ENCODE measurements around the gene RNU7-1. TPM values are rescaled to one million over a fixed set of nuclear protein-coding genes. Genes with fewer than 3 reads are reported as not detected.
A peak's percentile ranks its signal among the peaks of the same experiment; 100 is the strongest.

Gene RNU7-1
- total and polyA plus RNA-seq, 2 donors (not counting 1 experiment from before 2014, with no cell fraction given), result not detected

DNA sequence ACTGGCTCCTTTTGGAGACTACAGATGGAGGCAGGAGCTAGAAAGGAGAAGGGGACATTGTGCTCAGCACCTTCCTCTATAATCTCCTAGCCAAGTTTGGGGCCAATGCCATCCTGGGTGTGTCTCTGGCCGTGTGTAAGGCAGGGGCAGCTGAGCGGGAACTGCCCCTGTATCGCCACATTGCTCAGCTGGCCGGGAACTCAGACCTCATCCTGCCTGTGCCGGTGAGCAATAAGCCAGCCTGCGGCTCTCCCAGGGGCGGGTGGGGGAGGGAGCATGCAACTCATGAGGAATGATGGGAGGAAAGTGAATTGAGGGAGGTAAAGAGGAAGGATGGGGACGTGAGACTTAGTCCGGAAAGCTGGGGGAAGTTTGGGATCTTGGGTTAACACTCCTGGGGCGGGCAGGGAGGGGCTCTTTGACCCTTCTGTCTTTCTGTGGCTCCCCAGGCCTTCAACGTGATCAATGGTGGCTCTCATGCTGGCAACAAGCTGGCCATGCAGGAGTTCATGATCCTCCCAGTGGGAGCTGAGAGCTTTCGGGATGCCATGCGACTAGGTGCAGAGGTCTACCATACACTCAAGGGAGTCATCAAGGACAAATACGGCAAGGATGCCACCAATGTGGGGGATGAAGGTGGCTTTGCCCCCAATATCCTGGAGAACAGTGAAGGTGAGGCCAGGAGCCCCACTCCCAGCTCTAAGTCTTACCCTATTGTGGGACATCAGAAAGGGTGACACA is 26.0 kb upstream of the RNU7-1 start:
- H3K36me3 ChIP-seq (replicated peaks in 1 of 2; ENCODE audit: control extremely low read depth in 1 of 2, control insufficient read depth in 1 of 2, extremely low read depth in 1 of 2, insufficient read depth in 2 of 2, low read length in 1 of 2), result peaks cover 0 to 4% of the 10 kb centered on the region in 2 experiments
- no peak overlapping the region for H2AFZ ChIP-seq (ENCODE audit: insufficient read depth, low read depth, low read length, poor library complexity, severe bottlenecking)
- no peaks in the 10 kb centered on the region for H4K20me1 ChIP-seq (ENCODE audit: control insufficient read depth, insufficient read depth, low read length, poor library complexity, severe bottlenecking)
- H3K4me1 ChIP-seq (ENCODE audit: control insufficient read depth in 2 of 2, insufficient read depth in 2 of 2, low read length in 2 of 2), result peaks cover 24 to 35% of the 10 kb centered on the region in 2 donors
- H3K27ac ChIP-seq (ENCODE audit: low read length in 2 of 2), result no peak overlapping the region
- no peak overlapping the region for H3K9ac ChIP-seq (ENCODE audit: low read length)
- TF ChIP-seq, protein P1, sequence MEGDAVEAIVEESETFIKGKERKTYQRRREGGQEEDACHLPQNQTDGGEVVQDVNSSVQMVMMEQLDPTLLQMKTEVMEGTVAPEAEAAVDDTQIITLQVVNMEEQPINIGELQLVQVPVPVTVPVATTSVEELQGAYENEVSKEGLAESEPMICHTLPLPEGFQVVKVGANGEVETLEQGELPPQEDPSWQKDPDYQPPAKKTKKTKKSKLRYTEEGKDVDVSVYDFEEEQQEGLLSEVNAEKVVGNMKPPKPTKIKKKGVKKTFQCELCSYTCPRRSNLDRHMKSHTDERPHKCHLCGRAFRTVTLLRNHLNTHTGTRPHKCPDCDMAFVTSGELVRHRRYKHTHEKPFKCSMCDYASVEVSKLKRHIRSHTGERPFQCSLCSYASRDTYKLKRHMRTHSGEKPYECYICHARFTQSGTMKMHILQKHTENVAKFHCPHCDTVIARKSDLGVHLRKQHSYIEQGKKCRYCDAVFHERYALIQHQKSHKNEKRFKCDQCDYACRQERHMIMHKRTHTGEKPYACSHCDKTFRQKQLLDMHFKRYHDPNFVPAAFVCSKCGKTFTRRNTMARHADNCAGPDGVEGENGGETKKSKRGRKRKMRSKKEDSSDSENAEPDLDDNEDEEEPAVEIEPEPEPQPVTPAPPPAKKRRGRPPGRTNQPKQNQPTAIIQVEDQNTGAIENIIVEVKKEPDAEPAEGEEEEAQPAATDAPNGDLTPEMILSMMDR (IDR thresholded peaks at IDR 0.05), result no peak
- TF ChIP-seq EZH2 (IDR thresholded peaks at IDR 0.05; ENCODE audit: borderline replicate concordance, insufficient read depth, low read depth, low read length, poor library complexity, severe bottlenecking), result no peak
- H3K27me3 Mint-ChIP-seq, result no peaks in the 10 kb centered on the region
- H3K9me3 Mint-ChIP-seq (ENCODE audit: insufficient read depth), result no peaks in the 10 kb centered on the region
- ATAC-seq (ENCODE audit: low read depth) (no peak), DNase-seq (no peak)
- H3K27ac Mint-ChIP-seq, result no peak overlapping the region
- H3K4me3 ChIP-seq (ENCODE audit: control extremely low read depth in 1 of 5, extremely low read depth in 1 of 5, insufficient read depth in 1 of 5, low read depth in 2 of 5, low read length in 4 of 5), result no peak overlapping the region
- ChIA-PET POLR2A (interaction anchor here (0.5 kb wide), 1 partner anchor 213 kb away, joined by 4 read pairs; no protein-coding TSS in a partner anchor), CTCF (interaction anchor here (1.3 kb wide), 1 partner anchor 10 kb away, joined by 3 read pairs; no protein-coding TSS in a partner anchor)
- no peaks in the 10 kb centered on the region for H3K79me2 ChIP-seq (ENCODE audit: control insufficient read depth, insufficient read depth, low read length)
- no peak overlapping the region for H3K4me3 Mint-ChIP-seq
- whole genome bisulfite sequencing (ENCODE audit: insufficient coverage), result 88% methylated on average over 11 of the region's 14 CpGs
- intact Hi-C loops (cut with micrococcal nuclease), result no loop called here
- H3K27me3 ChIP-seq (replicated peaks in 1 of 4; ENCODE audit: control extremely low read depth in 1 of 4, control insufficient read depth in 3 of 4, insufficient read depth in 4 of 4, low read length in 3 of 4), result peaks cover 0 to 10% (median 1%) of the 10 kb centered on the region in 4 experiments
- no peak overlapping the region for H3K4me2 ChIP-seq (replicated peaks; ENCODE audit: low read depth, low read length, poor library complexity, severe bottlenecking)
- peaks cover 39% of the 10 kb centered on the region for H3K4me1 Mint-ChIP-seq
- H3K9me3 ChIP-seq (ENCODE audit: control extremely low read depth in 1 of 3, control insufficient read depth in 2 of 3, insufficient read depth in 1 of 3, low read length in 2 of 3), result peaks cover 0 to 3% (median 0%) of the 10 kb centered on the region in 3 donors

DNA sequence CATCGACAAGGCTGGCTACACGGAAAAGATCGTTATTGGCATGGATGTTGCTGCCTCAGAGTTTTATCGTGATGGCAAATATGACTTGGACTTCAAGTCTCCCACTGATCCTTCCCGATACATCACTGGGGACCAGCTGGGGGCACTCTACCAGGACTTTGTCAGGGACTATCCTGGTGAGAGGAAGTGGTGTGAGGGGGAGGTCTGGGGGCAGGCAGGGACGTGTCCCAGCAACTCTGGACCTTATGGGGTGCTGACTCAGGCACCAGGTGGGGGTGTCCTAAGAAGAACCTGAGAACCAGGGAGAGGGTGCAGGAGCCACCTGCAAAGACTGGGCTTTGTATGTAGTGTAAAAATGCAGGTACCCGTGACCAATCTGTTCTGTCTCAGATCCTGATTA is 24.0 kb upstream of the RNU7-1 start:
- Histone ChIP-seq H4K20me1 (ENCODE audit: control insufficient read depth, insufficient read depth, low read length, poor library complexity, severe bottlenecking) (no peaks in the 10 kb centered on the region), H3K27me3 (replicated peaks in 1 of 4; ENCODE audit: control extremely low read depth in 1 of 4, control insufficient read depth in 3 of 4, insufficient read depth in 4 of 4, low read length in 3 of 4) (peaks cover 0 to 7% (median 0%) of the 10 kb centered on the region in 4 experiments), H3K4me1 (ENCODE audit: control insufficient read depth in 2 of 2, insufficient read depth in 2 of 2, low read length in 2 of 2) (peaks cover 37 to 46% of the 10 kb centered on the region in 2 donors), H3K36me3 (replicated peaks in 1 of 2; ENCODE audit: control extremely low read depth in 1 of 2, control insufficient read depth in 1 of 2, extremely low read depth in 1 of 2, insufficient read depth in 2 of 2, low read length in 1 of 2) (peaks cover 0 to 4% of the 10 kb centered on the region in 2 experiments), H3K27ac (ENCODE audit: low read length in 2 of 2) (no peak overlapping the region), H2AFZ (ENCODE audit: insufficient read depth, low read depth, low read length, poor library complexity, severe bottlenecking) (no peak overlapping the region), H3K4me2 (replicated peaks; ENCODE audit: low read depth, low read length, poor library complexity, severe bottlenecking) (no peak overlapping the region), H3K9ac (ENCODE audit: low read length) (no peak overlapping the region), H3K4me3 (ENCODE audit: control extremely low read depth in 1 of 5, extremely low read depth in 1 of 5, insufficient read depth in 1 of 5, low read depth in 2 of 5, low read length in 4 of 5) (no peak overlapping the region), H3K79me2 (ENCODE audit: control insufficient read depth, insufficient read depth, low read length) (peaks cover under 1% of the 10 kb centered on the region), H3K9me3 (ENCODE audit: control extremely low read depth in 1 of 3, control insufficient read depth in 2 of 3, insufficient read depth in 1 of 3, low read length in 2 of 3) (peaks cover 0 to 3% (median 0%) of the 10 kb centered on the region in 3 donors)
- ChIA-PET POLR2A (interaction anchor here (0.6 kb wide), 1 partner anchor 17 kb away, joined by 5 read pairs; no protein-coding TSS in a partner anchor), CTCF (interaction anchor here (1.1 kb wide), 1 partner anchor 45 kb away, joined by 4 read pairs; no protein-coding TSS in a partner anchor)
- H3K27me3 Mint-ChIP-seq, result no peaks in the 10 kb centered on the region
- no peak for DNase-seq
- no peak for ATAC-seq (ENCODE audit: low read depth)
- intact Hi-C loops (cut with micrococcal nuclease), result no loop called here
- TF ChIP-seq, protein P1 (IDR thresholded peaks at IDR 0.05), result no peak
- TF ChIP-seq EZH2 (IDR thresholded peaks at IDR 0.05; ENCODE audit: borderline replicate concordance, insufficient read depth, low read depth, low read length, poor library complexity, severe bottlenecking), result no peak
- H3K27ac Mint-ChIP-seq, result peak overlapping the region; percentile 59
- no peaks in the 10 kb centered on the region for H3K9me3 Mint-ChIP-seq (ENCODE audit: insufficient read depth)
- peaks cover 44% of the 10 kb centered on the region for H3K4me1 Mint-ChIP-seq
- WGBS (ENCODE audit: insufficient coverage), result 79% methylated on average over 7 of the region's 7 CpGs
- H3K4me3 Mint-ChIP-seq, result no peak overlapping the region

Measured in B cell (primary cell).